GM19043 (cell line): ENCODE results near the gene P2RX7.

Experiments
- ATAC-seq: cut with Tn5 transposase; IDR thresholded peaks from one replicate; pipeline ENCODE4 v1.9.1; 2021; ENCODE audit warnings: low read depth; ENCODE audit not compliant: unreplicated experiment

P2RX7 gene

GRCh38 chr12:121110211-121110940 lies 22.3 kb upstream of the P2RX7 start:
- no peak for ATAC-seq

- ATAC-seq = no peak
Observed at GRCh38 chr12:121111684-121112083, 21.0 kb upstream of the P2RX7 start.

GRCh38 chr12:121112496-121112895 lies 20.2 kb upstream of the P2RX7 start:
- no peak for ATAC-seq

GRCh38 chr12:121113057-121113456 lies 19.6 kb upstream of the P2RX7 start:
- ATAC-seq = no peak

GRCh38 chr12:121114019-121114639 lies 18.5 kb upstream of the P2RX7 start:
- no peak for ATAC-seq

- no peak for ATAC-seq
Observed at GRCh38 chr12:121114806-121115205, 17.9 kb upstream of the P2RX7 start.

GRCh38 chr12:121115530-121115929 lies 17.1 kb upstream of the P2RX7 start:
- ATAC-seq = no peak

- no peak for ATAC-seq
Observed at GRCh38 chr12:121116318-121117225, 16.1 kb upstream of the P2RX7 start.

- no peak for ATAC-seq
Observed at GRCh38 chr12:121117226-121117777, 15.4 kb upstream of the P2RX7 start.

- no peak for ATAC-seq
Observed at GRCh38 chr12:121120323-121120722, 12.4 kb upstream of the P2RX7 start.

- no peak for ATAC-seq
Observed at GRCh38 chr12:121120989-121121755, 11.5 kb upstream of the P2RX7 start.

- ATAC-seq = no peak
Observed at GRCh38 chr12:121121805-121122204, 10.9 kb upstream of the P2RX7 start.

GRCh38 chr12:121123488-121123887 lies 9.2 kb upstream of the P2RX7 start:
- ATAC-seq = no peak

- no peak for ATAC-seq
Observed at GRCh38 chr12:121124402-121125109, 8.1 kb upstream of the P2RX7 start.

GRCh38 chr12:121127501-121127900 lies 5.2 kb upstream of the P2RX7 start:
- no peak for ATAC-seq

- peak; percentile 67 for ATAC-seq
Observed at GRCh38 chr12:121128908-121129810, 3.5 kb upstream of the P2RX7 start.

- ATAC-seq = no peak
Observed at GRCh38 chr12:121129811-121130147, 2.9 kb upstream of the P2RX7 start.

GRCh38 chr12:121130866-121131373 lies 1.8 kb upstream of the P2RX7 start:
- no peak for ATAC-seq

GRCh38 chr12:121131941-121132341 lies 735 bp upstream of the P2RX7 start:
- no peak for ATAC-seq
